Activated CD4-positive, alpha-beta T cell treated with anti-CD3 and anti-CD28 coated beads, Interleukin-2, amount 50 U/mL, for 48 hours (primary cell): ENCODE data around the gene GOLGA8K.
"Not testable (repeated sequence)": the region's sequence is repeated elsewhere in the genome, so short reads cannot be mapped to it uniquely, and the experiment has no call there.

Experiments used
- DNase-seq, 2 experiments: peaks; one replicate each; pipeline ENCODE4 v3.0.0-alpha.2; 2020

Gene GOLGA8K

GRCh38 chr15:32350563-32351220, 52.4 kb downstream of the GOLGA8K start:
- DNase-seq: not testable (repeated sequence)

DNA sequence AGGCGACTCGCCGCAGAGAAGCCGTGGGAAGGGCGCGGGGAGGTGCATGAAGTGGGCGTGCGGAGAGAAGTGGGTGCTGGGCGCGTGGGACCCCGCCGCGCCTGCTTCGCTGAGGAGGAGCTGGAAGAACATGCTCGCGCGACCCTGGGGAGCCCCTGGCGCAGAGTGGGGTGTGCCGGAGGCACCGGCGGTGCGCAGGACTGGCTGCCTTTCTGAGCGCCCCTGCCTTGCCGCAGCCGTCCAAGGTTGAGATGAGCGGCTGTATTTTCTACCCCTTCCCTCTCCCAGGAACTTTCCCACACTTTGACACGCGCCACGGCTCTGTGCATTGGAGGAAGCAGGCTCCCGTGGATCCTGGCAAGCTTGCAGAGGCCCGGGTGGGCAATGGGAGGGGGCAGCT, 56.1 kb downstream of the GOLGA8K start:
- DNase-seq: not testable (repeated sequence)

DNA sequence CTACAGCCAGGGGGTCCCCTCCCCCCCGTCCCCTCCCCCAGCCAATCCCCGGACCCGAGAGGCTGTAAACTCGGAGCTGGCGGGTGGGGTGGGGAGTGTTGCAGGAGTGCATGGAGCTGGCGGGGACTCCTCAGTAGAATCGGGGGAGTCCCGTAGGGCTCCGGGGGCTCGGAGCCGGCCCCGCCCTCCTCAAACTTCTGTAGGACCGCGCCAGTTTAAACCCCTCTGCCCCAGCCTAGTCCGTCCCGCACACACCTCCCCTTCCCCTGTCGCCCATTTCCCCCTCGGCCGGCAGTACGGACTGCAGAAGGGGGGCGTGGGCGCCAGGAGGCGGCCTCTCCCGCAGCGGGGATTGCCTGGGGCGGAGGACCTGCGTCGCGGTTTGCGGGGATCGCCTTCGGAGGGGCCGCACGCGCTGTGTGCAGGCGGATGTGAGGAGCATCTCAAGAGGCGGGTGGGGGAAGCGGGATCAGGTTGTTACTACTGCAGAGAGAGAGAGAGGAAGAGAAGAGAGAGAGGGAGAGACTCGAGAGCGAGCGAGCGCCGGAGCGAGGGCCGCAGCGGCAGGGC, 57.0 kb downstream of the GOLGA8K start:
- DNase-seq: not testable (repeated sequence)

DNA sequence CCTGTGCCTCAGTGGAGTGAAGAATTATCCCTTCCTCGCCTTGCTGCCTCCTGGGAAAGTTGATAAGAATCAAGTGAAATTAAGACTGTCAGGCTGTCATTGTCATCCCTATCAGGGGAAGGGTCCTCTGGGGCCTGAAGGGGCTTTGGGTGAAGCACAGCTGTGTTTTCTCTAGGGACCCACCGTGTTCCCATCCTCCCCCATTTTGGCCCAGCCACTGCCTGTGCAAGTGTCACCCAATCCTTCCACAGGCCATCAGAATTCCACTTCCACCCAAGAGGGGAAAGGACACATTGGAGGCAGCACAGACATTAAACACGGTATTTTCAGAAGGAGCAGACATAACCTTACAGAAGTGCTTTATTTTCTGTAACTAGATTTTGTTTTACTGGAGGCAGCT, 59.2 kb downstream of the GOLGA8K start:
- DNase-seq: not testable (repeated sequence)
